HepG2 (cell line): ENCODE results near the gene RIMS3. TPM values are rescaled to one million over a fixed set of nuclear protein-coding genes. Genes with fewer than 3 reads are reported as not detected.

ENCODE experiments used
- AGO2 ChIP-seq: fragments of 200-400 bp; formaldehyde crosslinking; optimal IDR thresholded peaks from 2 replicates; pipeline ENCODE3; 2017; ENCODE audit warnings: mild to moderate bottlenecking, low read depth, low read length, moderate library complexity
- ATM ChIP-seq: fragments of 450-650 bp; IDR thresholded peaks from 2 replicates; pipeline ENCODE4 v1.7.1; 2017; ENCODE audit warnings: mild to moderate bottlenecking, borderline replicate concordance
- GATAD1 ChIP-seq: IDR thresholded peaks from 2 replicates; pipeline ENCODE4 v1.6.1; 2016; ENCODE audit warnings: missing genetic modification reagents, missing compliant biosample characterization
- KLF11 ChIP-seq: IDR thresholded peaks from 2 replicates; pipeline ENCODE4 v1.6.1; 2016; ENCODE audit warnings: missing compliant biosample characterization
- NCOA2 ChIP-seq: sonication (generic); formaldehyde crosslinking; IDR thresholded peaks from 2 replicates; pipeline ENCODE4 v1.8.0; 2022; ENCODE audit warnings: inconsistent platforms
- PAX8 ChIP-seq: sonication (generic); formaldehyde crosslinking; IDR thresholded peaks from 2 replicates; pipeline ENCODE4 v1.8.0; 2022; ENCODE audit warnings: mild to moderate bottlenecking, missing genetic modification reagents, borderline replicate concordance
- RBM22 ChIP-seq: fragments of 200-400 bp; formaldehyde crosslinking; optimal IDR thresholded peaks from 2 replicates; pipeline ENCODE3; 2017; ENCODE audit warnings: mild to moderate bottlenecking, low read length, moderate library complexity
- SETDB1 ChIP-seq: sonication (generic); formaldehyde crosslinking; IDR thresholded peaks from 2 replicates; pipeline ENCODE4 v1.5.1; 2020; ENCODE audit warnings: missing genetic modification reagents, mild to moderate bottlenecking, borderline replicate concordance
- SIX4 ChIP-seq: sonication (generic); formaldehyde crosslinking; IDR thresholded peaks from 2 replicates; pipeline ENCODE4 v1.4.0; 2020; ENCODE audit warnings: missing genetic modification reagents
- TCF7 ChIP-seq: sonication (generic); IDR thresholded peaks from 2 replicates; pipeline ENCODE4 v1.6.1; 2016; ENCODE audit warnings: antibody characterized with exemption, low read depth
- TEAD3 ChIP-seq: optimal IDR thresholded peaks from 2 replicates; pipeline ENCODE3; 2016; ENCODE audit warnings: borderline replicate concordance
- YY1 ChIP-seq: IDR thresholded peaks from 2 replicates; pipeline ENCODE4 v1.6.1; 2011; ENCODE audit warnings: low read length, low read depth, moderate library complexity, mild to moderate bottlenecking; ENCODE audit not compliant: insufficient read depth, insufficient replicate concordance
- ZFP36L1 ChIP-seq: sonication (generic); formaldehyde crosslinking; IDR thresholded peaks from 2 replicates; pipeline ENCODE4 v1.8.0; 2022; ENCODE audit warnings: mild to moderate bottlenecking, missing genetic modification reagents, moderate library complexity
- ZNF605 ChIP-seq: sonication (generic); formaldehyde crosslinking; IDR thresholded peaks from 2 replicates; pipeline ENCODE4 v1.8.0; 2022; ENCODE audit warnings: mild to moderate bottlenecking, missing genetic modification reagents
- ZNF772 ChIP-seq: sonication (generic); formaldehyde crosslinking; IDR thresholded peaks from 2 replicates; pipeline ENCODE4 v1.5.0; 2020; ENCODE audit warnings: mild to moderate bottlenecking, missing genetic modification reagents
- ZSCAN31 ChIP-seq: sonication (generic); formaldehyde crosslinking; IDR thresholded peaks from 2 replicates; pipeline ENCODE4 v1.5.0; 2020; ENCODE audit warnings: low read depth, mild to moderate bottlenecking, missing genetic modification reagents
- polyA plus RNA-seq, 8 experiments: library from polyadenylated mRNA; depleted of rRNA in 3 of 8; stranded (reverse) in 7 of 8; unstranded in 1 of 8; fragments of >200 nt; fragmentation: Illumina TruSeq in 4 of 8; extraction: Trizol in 4 of 8; gene quantifications; 2 replicates each; pipeline versions ENCODE4 v1.2.1 to v1.2.3, GENCODE V29; 2011 to 2016; ENCODE audit warnings: low read depth in 4 of 8, missing spikeins in 1 of 8, mixed read lengths in 1 of 8; ENCODE audit not compliant: insufficient read depth in 1 of 8
- total RNA-seq, 5 experiments: library from RNA; depleted of rRNA; stranded (reverse); fragments of >200 nt; fragmentation: Illumina TruSeq; extraction: Trizol; gene quantifications; 2 replicates each; pipeline ENCODE4 v1.2.3, GENCODE V29; 2016; ENCODE audit warnings: low read depth in 1 of 5
- TF ChIP-seq, protein P1 (sequence below): IDR thresholded peaks from 2 replicates; pipeline ENCODE4 v1.6.1; 2016; ENCODE audit warnings: missing compliant biosample characterization, missing genetic modification reagents, borderline replicate concordance
- TF ChIP-seq, protein P2 (sequence below): sonication (generic); formaldehyde crosslinking; IDR thresholded peaks from 2 replicates; pipeline ENCODE4 v1.5.1; 2020; ENCODE audit warnings: mild to moderate bottlenecking, missing genetic modification reagents, moderate library complexity
- TF ChIP-seq, protein P3 (sequence below): IDR thresholded peaks from 2 replicates; pipeline ENCODE4 v1.6.1; 2016; ENCODE audit warnings: low read depth, missing genetic modification reagents, missing compliant biosample characterization

Gene RIMS3
- total and polyA plus RNA-seq, 2 of the 13 experiments (the other 11 are each of a cell fraction or from before 2014, with no cell fraction given) = 2.1 to 5.4 TPM

DNA sequence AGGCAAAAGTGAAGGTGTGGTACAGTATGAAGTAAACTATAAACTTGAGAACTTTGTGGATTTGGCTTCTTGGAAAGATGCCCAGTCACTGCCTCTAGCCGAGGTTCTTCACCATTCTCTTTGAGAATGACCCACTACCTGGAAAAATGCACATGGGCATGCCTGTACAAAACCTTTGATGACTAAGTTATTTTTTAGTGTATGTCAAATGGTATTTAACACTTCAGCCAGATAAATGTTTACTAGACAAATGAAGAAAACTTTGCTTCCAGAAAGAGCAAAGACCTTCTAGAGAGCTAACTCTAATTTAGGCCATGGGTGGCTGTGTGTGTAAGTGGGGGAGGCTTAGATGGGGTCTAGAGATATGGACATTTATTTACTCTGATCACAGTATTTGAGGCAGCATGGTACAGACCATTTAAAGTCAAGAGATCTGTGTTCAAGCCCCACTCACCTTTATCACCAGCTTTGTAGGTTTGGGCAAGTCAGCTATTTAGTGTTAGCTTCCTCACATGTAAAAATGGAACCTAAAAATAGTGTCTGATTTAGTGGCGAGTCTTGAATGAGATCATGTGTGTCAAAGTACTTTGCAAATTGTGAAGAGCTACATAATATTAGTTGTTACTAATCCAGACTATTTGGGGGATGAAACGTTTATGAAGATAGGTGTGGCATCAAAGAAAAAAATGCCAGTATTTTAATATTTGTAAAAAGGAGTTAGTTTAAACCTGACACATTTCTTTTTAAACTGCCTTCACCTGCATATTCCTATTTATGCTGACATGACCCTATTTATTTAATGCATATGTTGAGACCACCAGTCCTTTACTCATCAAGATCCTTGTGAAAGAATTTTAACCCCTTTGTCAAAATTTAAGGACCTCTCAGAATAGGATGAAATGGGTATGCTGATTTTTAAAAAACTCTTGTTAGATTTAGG, 46.3 kb upstream of the RIMS3 start (continued):
- 0 out of 2 replicates have a peak, but pooled peaks have one; percentile 24 for TF ChIP-seq TCF7
- TF ChIP-seq ZNF605 = no peak
- TF ChIP-seq TEAD3 = no peak
- TF ChIP-seq, protein P1, sequence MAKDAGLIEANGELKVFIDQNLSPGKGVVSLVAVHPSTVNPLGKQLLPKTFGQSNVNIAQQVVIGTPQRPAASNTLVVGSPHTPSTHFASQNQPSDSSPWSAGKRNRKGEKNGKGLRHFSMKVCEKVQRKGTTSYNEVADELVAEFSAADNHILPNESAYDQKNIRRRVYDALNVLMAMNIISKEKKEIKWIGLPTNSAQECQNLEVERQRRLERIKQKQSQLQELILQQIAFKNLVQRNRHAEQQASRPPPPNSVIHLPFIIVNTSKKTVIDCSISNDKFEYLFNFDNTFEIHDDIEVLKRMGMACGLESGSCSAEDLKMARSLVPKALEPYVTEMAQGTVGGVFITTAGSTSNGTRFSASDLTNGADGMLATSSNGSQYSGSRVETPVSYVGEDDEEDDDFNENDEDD (CRISPR knock-in tag) = no peak
- TF ChIP-seq, protein P2, sequence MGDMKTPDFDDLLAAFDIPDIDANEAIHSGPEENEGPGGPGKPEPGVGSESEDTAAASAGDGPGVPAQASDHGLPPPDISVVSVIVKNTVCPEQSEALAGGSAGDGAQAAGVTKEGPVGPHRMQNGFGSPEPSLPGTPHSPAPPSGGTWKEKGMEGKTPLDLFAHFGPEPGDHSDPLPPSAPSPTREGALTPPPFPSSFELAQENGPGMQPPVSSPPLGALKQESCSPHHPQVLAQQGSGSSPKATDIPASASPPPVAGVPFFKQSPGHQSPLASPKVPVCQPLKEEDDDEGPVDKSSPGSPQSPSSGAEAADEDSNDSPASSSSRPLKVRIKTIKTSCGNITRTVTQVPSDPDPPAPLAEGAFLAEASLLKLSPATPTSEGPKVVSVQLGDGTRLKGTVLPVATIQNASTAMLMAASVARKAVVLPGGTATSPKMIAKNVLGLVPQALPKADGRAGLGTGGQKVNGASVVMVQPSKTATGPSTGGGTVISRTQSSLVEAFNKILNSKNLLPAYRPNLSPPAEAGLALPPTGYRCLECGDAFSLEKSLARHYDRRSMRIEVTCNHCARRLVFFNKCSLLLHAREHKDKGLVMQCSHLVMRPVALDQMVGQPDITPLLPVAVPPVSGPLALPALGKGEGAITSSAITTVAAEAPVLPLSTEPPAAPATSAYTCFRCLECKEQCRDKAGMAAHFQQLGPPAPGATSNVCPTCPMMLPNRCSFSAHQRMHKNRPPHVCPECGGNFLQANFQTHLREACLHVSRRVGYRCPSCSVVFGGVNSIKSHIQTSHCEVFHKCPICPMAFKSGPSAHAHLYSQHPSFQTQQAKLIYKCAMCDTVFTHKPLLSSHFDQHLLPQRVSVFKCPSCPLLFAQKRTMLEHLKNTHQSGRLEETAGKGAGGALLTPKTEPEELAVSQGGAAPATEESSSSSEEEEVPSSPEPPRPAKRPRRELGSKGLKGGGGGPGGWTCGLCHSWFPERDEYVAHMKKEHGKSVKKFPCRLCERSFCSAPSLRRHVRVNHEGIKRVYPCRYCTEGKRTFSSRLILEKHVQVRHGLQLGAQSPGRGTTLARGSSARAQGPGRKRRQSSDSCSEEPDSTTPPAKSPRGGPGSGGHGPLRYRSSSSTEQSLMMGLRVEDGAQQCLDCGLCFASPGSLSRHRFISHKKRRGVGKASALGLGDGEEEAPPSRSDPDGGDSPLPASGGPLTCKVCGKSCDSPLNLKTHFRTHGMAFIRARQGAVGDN (CRISPR knock-in tag) = no peak
- TF ChIP-seq NCOA2 (CRISPR knock-in tag) = peak; percentile 18; the same call in 1 of the 2 replicates
- no peak for TF ChIP-seq KLF11 (CRISPR knock-in tag)
- no peak for TF ChIP-seq ATM
- TF ChIP-seq PAX8 (CRISPR knock-in tag) = no peak
- 0 out of 2 replicates have a peak, but pooled peaks have one; percentile 11 for TF ChIP-seq SIX4 (CRISPR knock-in tag)
- no peak for TF ChIP-seq AGO2
- TF ChIP-seq ZFP36L1 (CRISPR knock-in tag) = no peak
- no peak for TF ChIP-seq RBM22
- TF ChIP-seq, protein P3, sequence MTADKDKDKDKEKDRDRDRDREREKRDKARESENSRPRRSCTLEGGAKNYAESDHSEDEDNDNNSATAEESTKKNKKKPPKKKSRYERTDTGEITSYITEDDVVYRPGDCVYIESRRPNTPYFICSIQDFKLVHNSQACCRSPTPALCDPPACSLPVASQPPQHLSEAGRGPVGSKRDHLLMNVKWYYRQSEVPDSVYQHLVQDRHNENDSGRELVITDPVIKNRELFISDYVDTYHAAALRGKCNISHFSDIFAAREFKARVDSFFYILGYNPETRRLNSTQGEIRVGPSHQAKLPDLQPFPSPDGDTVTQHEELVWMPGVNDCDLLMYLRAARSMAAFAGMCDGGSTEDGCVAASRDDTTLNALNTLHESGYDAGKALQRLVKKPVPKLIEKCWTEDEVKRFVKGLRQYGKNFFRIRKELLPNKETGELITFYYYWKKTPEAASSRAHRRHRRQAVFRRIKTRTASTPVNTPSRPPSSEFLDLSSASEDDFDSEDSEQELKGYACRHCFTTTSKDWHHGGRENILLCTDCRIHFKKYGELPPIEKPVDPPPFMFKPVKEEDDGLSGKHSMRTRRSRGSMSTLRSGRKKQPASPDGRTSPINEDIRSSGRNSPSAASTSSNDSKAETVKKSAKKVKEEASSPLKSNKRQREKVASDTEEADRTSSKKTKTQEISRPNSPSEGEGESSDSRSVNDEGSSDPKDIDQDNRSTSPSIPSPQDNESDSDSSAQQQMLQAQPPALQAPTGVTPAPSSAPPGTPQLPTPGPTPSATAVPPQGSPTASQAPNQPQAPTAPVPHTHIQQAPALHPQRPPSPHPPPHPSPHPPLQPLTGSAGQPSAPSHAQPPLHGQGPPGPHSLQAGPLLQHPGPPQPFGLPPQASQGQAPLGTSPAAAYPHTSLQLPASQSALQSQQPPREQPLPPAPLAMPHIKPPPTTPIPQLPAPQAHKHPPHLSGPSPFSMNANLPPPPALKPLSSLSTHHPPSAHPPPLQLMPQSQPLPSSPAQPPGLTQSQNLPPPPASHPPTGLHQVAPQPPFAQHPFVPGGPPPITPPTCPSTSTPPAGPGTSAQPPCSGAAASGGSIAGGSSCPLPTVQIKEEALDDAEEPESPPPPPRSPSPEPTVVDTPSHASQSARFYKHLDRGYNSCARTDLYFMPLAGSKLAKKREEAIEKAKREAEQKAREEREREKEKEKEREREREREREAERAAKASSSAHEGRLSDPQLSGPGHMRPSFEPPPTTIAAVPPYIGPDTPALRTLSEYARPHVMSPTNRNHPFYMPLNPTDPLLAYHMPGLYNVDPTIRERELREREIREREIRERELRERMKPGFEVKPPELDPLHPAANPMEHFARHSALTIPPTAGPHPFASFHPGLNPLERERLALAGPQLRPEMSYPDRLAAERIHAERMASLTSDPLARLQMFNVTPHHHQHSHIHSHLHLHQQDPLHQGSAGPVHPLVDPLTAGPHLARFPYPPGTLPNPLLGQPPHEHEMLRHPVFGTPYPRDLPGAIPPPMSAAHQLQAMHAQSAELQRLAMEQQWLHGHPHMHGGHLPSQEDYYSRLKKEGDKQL = no peak
- TF ChIP-seq ZNF772 (CRISPR knock-in tag) = no peak
- no peak for TF ChIP-seq GATAD1 (CRISPR knock-in tag)
- no peak for TF ChIP-seq ZSCAN31
- no peak for TF ChIP-seq YY1
- no peak for TF ChIP-seq SETDB1 (CRISPR knock-in tag)
